ENCODE data around the gene MEX3D.

The MEX3D gene

GRCh38 chr19:1609103-1609396 lies 40.9 kb upstream of the MEX3D start:
- no peaks in the 10 kb centered on the region for H3K9me3 Mint-ChIP-seq
- peaks cover 24% of the 10 kb centered on the region for H3K36me3 Mint-ChIP-seq (ENCODE audit: low read depth)
- DNase-seq: no peak
- peak overlapping the region; percentile 68 for H3K27ac Mint-ChIP-seq
- peaks cover 9% of the 10 kb centered on the region for H3K27me3 Mint-ChIP-seq (ENCODE audit: low read depth, poor library complexity)
- H3K4me3 Mint-ChIP-seq: no peak overlapping the region
- no peak for TF ChIP-seq CTCF (IDR thresholded peaks at IDR 0.05)
- H3K4me1 Mint-ChIP-seq: peaks cover 8% of the 10 kb centered on the region

GRCh38 chr19:1608359-1609102 lies 40.4 kb upstream of the MEX3D start:
- Mint-ChIP-seq H3K4me1 (peaks cover 8% of the 10 kb centered on the region), H3K27me3 (ENCODE audit: low read depth, poor library complexity) (peaks cover 9% of the 10 kb centered on the region), H3K9me3 (no peaks in the 10 kb centered on the region), H3K27ac (no peak overlapping the region), H3K4me3 (no peak overlapping the region), H3K36me3 (ENCODE audit: low read depth) (peaks cover 19% of the 10 kb centered on the region)
- no peak for DNase-seq
- no peak for TF ChIP-seq CTCF (IDR thresholded peaks at IDR 0.05)

GRCh38 chr19:1606138-1606651 lies 38.1 kb upstream of the MEX3D start:
- peak overlapping the region; percentile 100 for H3K27ac Mint-ChIP-seq
- peaks cover 24% of the 10 kb centered on the region for H3K36me3 Mint-ChIP-seq (ENCODE audit: low read depth)
- peaks cover 9% of the 10 kb centered on the region for H3K27me3 Mint-ChIP-seq (ENCODE audit: low read depth, poor library complexity)
- no peaks in the 10 kb centered on the region for H3K9me3 Mint-ChIP-seq
- DNase-seq: no peak
- H3K4me3 Mint-ChIP-seq: peak overlapping the region; percentile 94
- TF ChIP-seq CTCF (IDR thresholded peaks at IDR 0.05): no peak
- peaks cover 17% of the 10 kb centered on the region for H3K4me1 Mint-ChIP-seq

GRCh38 chr19:1605236-1606137 lies 37.4 kb upstream of the MEX3D start, which contains the start of gene UQCR11:
UQCR11 (minus strand) TSS chr19:1605462; CDS start chr19:1605409, 53 bp downstream.
- TF ChIP-seq CTCF (IDR thresholded peaks at IDR 0.05): peak; percentile 37
- DNase-seq: peak; percentile 94
- H3K36me3 Mint-ChIP-seq (ENCODE audit: low read depth): peaks cover 20% of the 10 kb centered on the region
- H3K27ac Mint-ChIP-seq: peak within 1 kb of the TSS; percentile 100
- peaks cover 9% of the 10 kb centered on the region for H3K27me3 Mint-ChIP-seq (ENCODE audit: low read depth, poor library complexity)
- H3K4me3 Mint-ChIP-seq: peak within 1 kb of the TSS; percentile 94
- peaks cover 17% of the 10 kb centered on the region for H3K4me1 Mint-ChIP-seq
- H3K9me3 Mint-ChIP-seq: no peaks in the 10 kb centered on the region

GRCh38 chr19:1602091-1602707 lies 34.1 kb upstream of the MEX3D start:
- peaks cover 9% of the 10 kb centered on the region for H3K27me3 Mint-ChIP-seq (ENCODE audit: low read depth, poor library complexity)
- peaks cover 25% of the 10 kb centered on the region for H3K36me3 Mint-ChIP-seq (ENCODE audit: low read depth)
- H3K4me3 Mint-ChIP-seq: no peak overlapping the region
- peaks cover 17% of the 10 kb centered on the region for H3K4me1 Mint-ChIP-seq
- no peak for TF ChIP-seq CTCF (IDR thresholded peaks at IDR 0.05)
- H3K9me3 Mint-ChIP-seq: no peaks in the 10 kb centered on the region
- H3K27ac Mint-ChIP-seq: peak overlapping the region; percentile 66
- DNase-seq: no peak

Data from nephron progenitor cell (in vitro differentiated cells).